ENCODE data around the gene TBX6.

Gene TBX6

GRCh38 chr16:30086291-30087140 is 5.2 kb downstream of the TBX6 start:
- Histone ChIP-seq H3K4me3 (ENCODE audit: low read depth, low read length) (no peak overlapping the region), H3K9ac (no peak overlapping the region), H3K79me2 (no peaks in the 10 kb centered on the region), H3K36me3 (ENCODE audit: control insufficient read depth, insufficient read depth, low read length) (no peaks in the 10 kb centered on the region), H3K27me3 (ENCODE audit: control insufficient read depth, insufficient read depth, low read length) (no peaks in the 10 kb centered on the region), H3K4me1 (peaks cover 5% of the 10 kb centered on the region), H3K4me2 (ENCODE audit: low read length) (no peak overlapping the region), H3K27ac (no peak overlapping the region), H2AFZ (no peak overlapping the region), H3K9me3 (ENCODE audit: control insufficient read depth, low read length) (no peaks in the 10 kb centered on the region)
- TF ChIP-seq CTCF (IDR thresholded peaks at IDR 0.05): no peak

- no peak for TF ChIP-seq CTCF (IDR thresholded peaks at IDR 0.05)
- H3K36me3 ChIP-seq (ENCODE audit: control insufficient read depth, insufficient read depth, low read length): no peaks in the 10 kb centered on the region
- no peaks in the 10 kb centered on the region for H3K27me3 ChIP-seq (ENCODE audit: control insufficient read depth, insufficient read depth, low read length)
- no peak overlapping the region for H2AFZ ChIP-seq
- H3K4me3 ChIP-seq (ENCODE audit: low read depth, low read length): no peak overlapping the region
- no peak overlapping the region for H3K27ac ChIP-seq
- no peaks in the 10 kb centered on the region for H3K79me2 ChIP-seq
- H3K9ac ChIP-seq: no peak overlapping the region
- no peaks in the 10 kb centered on the region for H3K4me1 ChIP-seq
- no peaks in the 10 kb centered on the region for H3K9me3 ChIP-seq (ENCODE audit: control insufficient read depth, low read length)
- H3K4me2 ChIP-seq (ENCODE audit: low read length): no peak overlapping the region
Measured at GRCh38 chr16:30085820-30086219, 5.9 kb downstream of the TBX6 start.

- H3K27ac ChIP-seq: no peak overlapping the region
- H3K9me3 ChIP-seq (ENCODE audit: control insufficient read depth, low read length): no peaks in the 10 kb centered on the region
- no peaks in the 10 kb centered on the region for H3K79me2 ChIP-seq
- no peak for TF ChIP-seq CTCF (IDR thresholded peaks at IDR 0.05)
- no peak overlapping the region for H3K4me2 ChIP-seq (ENCODE audit: low read length)
- H3K9ac ChIP-seq: no peak overlapping the region
- no peaks in the 10 kb centered on the region for H3K4me1 ChIP-seq
- no peaks in the 10 kb centered on the region for H3K27me3 ChIP-seq (ENCODE audit: control insufficient read depth, insufficient read depth, low read length)
- H3K4me3 ChIP-seq (ENCODE audit: low read depth, low read length): no peak overlapping the region
- no peaks in the 10 kb centered on the region for H3K36me3 ChIP-seq (ENCODE audit: control insufficient read depth, insufficient read depth, low read length)
- H2AFZ ChIP-seq: no peak overlapping the region
Measured at GRCh38 chr16:30085247-30085646, 6.5 kb downstream of the TBX6 start.

GRCh38 chr16:30084816-30085159 is 6.9 kb downstream of the TBX6 start:
- Histone ChIP-seq H3K4me1 (no peaks in the 10 kb centered on the region), H2AFZ (no peak overlapping the region), H3K36me3 (ENCODE audit: control insufficient read depth, insufficient read depth, low read length) (no peaks in the 10 kb centered on the region), H3K4me2 (ENCODE audit: low read length) (no peak overlapping the region), H3K27ac (no peak overlapping the region), H3K9ac (no peak overlapping the region), H3K79me2 (peaks cover under 1% of the 10 kb centered on the region), H3K4me3 (ENCODE audit: low read depth, low read length) (no peak overlapping the region), H3K9me3 (ENCODE audit: control insufficient read depth, low read length) (no peaks in the 10 kb centered on the region), H3K27me3 (ENCODE audit: control insufficient read depth, insufficient read depth, low read length) (no peaks in the 10 kb centered on the region)
- no peak for TF ChIP-seq CTCF (IDR thresholded peaks at IDR 0.05)
